GM18508 (cell line): ENCODE results near the gene CDHR3.
"Not testable (repeated sequence)": the region's sequence is repeated elsewhere in the genome, so short reads cannot be mapped to it uniquely, and the experiment has no call there.

Experiments
- ATAC-seq: cut with Tn5 transposase; IDR thresholded peaks from one replicate; pipeline ENCODE4 v1.9.1; 2021; ENCODE audit warnings: moderate number of reproducible peaks; ENCODE audit not compliant: insufficient read depth, unreplicated experiment

The CDHR3 gene

DNA sequence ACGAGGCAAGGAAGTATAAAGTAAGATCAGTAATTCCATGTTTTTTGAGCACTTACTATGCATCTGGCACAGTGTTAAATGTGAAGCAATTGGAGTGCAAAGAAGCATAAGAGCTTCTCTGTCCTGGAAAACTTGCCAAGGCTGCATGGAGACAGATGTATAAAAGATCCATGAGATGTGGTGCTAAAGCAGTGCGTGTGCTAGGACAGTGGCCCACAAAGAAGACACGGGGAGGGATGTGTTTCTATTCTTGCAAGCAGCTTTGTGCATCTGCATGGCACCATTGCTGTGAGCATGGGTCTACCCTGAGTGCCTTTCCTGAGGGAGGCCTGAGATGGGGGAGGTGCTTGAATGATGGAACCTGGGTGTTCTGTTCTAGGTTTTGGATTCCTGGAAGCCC, 5.1 kb upstream of the CDHR3 start:
- no peak for ATAC-seq

GRCh38 chr7:105962353-105962752, 711 bp upstream of the CDHR3 start:
- no peak for ATAC-seq

- ATAC-seq: no peak
Observed at GRCh38 chr7:105971845-105972244, 8.8 kb downstream of the CDHR3 start.

GRCh38 chr7:105972276-105972675, 9.2 kb downstream of the CDHR3 start:
- no peak for ATAC-seq

DNA sequence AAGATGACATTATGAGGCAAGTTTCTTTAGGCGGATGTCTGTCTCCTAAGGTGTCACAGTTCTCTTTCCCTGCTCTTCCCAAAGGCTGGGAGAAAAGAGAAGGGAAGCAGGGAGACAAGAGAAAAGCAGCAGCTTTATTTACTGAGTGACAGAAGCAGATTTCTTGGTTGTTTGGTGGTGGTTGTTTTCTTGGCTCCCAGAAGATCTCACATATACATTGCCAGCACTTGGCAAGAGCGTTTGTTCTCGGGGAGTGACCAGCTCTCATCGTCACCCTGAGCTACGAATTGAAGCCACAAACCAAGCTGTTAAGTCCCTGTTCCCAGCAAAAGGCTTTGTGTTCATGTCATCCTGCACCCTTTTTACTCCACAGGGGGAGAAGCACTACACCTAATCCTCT, 11.4 kb downstream of the CDHR3 start:
- no peak for ATAC-seq

DNA sequence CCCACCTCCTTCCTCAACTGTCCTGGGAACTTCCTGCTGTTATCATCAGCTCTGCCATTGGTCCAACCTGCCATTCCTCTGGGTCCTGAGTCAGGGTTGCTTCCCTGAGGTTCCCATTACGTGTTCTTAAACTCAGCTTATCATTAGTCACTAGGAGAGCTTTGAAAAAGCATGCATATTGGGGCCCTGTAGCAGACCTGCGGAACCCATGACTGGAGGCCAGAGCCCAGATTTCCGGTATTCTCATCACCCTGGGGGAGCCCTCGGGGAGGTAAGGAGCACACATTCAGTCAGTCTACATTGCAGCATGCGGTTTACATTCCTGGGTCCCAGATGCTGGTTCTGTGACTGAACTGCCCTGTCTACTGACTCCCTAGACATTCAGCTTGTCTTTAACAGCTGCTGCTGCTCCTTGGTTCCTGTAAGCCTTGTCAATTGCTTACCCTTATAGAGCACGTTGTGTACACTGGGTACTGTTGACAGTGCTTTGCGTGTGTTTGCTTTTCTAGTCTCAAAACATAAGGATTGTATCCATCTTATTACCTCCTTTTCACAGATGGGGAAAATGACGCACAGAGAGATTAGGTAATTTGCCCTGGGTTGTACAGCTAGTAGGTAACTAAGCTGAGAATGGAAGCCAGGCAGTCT, 12.8 kb downstream of the CDHR3 start:
- ATAC-seq: no peak

DNA sequence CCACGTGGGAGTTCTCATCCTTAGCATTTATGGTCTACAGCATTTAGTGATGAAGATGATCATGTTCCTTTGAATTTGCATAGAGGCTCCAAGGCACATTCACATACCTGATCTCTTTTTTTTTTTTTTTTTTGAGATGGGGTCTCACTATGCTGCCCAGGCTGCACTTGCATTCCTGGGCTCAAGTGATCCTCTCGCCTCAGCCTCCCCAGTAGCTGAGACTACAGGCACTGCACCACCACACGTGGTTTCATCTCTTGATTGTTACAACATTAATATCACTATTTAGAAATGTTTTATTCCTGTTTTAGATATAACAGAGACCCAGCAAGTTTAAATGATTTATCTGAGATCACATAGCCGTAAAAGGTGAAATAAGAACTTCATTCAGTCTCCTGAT, 13.8 kb downstream of the CDHR3 start:
- no peak for ATAC-seq

GRCh38 chr7:105978035-105978434, 15.0 kb downstream of the CDHR3 start:
- ATAC-seq: no peak

DNA sequence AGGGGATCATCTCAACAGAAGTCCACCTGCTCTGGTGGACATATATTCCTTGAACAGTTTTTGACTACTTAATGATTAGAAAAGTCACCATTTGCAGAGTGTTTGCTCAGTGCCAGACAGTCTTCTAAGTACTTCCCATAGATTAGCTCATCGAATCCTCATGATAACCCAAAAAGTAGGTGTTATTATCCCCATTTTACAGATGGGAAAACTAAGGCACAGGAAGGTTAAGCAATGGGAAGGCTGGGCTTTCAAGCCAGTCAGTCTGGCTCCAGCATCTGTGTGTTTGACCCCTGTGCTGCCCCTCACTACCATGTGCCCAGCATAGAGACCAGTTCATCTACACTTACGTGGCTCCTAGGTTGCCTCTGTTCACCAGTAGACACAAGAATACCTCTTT, 15.9 kb downstream of the CDHR3 start:
- ATAC-seq: no peak

- ATAC-seq: no peak
Observed at GRCh38 chr7:105979405-105979804, 16.3 kb downstream of the CDHR3 start.

- no peak for ATAC-seq
Observed at GRCh38 chr7:105980645-105981396, 17.8 kb downstream of the CDHR3 start.

DNA sequence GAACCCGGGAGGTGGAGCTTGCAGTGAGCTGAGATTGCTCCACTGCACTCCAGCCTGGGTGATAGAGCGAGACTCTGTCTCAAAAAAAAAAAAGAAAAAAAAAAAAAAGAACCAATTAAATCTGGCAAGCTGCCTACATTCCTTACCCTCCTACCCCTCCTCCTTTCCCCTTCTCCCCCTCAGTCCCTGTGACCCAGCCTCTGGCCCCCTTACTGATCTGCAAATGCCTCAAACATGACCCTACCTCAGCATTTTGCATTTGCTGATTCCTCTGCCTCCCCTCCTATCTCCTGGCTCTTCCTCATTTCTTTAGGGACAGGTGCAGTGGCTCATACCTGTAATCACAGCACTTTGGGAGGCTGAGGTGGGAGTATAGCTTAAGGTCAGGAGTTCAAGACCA, 19.3 kb downstream of the CDHR3 start:
- ATAC-seq: no peak

DNA sequence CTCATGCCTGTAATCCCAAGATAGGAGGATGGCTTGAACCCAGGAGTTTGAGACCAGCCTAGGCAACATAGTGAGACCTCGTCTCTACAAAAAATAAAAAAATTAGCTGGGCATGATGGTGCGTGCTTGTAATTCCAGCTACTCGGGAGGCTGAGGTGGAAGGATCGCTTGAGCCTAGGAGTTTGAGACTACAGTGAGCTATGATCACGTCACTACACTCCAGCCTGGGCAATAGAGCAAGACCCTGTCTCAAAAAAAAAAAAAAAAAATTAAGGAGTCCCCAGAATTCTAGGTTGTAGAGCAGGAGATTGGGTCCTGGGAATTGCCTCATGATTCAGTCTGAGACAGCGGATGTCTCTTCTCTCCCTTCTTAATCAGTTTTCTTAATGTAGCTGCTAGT, 21.7 kb downstream of the CDHR3 start:
- ATAC-seq: not testable (repeated sequence)

DNA sequence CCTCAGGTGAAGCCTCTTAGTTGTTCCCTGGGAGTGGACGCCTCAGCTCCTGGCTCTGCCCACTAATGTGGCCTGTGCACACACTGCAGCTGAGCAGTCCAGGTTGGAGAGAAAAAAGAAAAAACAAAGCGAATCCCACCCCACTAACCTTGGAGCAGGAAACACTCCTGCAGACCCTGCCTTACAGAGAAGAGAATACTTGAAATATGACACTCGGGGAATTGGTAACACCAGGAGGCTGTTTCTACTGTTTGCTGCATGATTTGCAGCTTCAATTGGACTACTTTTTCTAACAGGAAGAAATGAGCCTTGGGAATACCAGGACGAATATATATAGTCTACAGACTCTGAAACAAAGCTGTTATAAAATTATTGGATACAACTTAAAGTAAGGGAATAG, 22.2 kb downstream of the CDHR3 start:
- ATAC-seq: no peak

DNA sequence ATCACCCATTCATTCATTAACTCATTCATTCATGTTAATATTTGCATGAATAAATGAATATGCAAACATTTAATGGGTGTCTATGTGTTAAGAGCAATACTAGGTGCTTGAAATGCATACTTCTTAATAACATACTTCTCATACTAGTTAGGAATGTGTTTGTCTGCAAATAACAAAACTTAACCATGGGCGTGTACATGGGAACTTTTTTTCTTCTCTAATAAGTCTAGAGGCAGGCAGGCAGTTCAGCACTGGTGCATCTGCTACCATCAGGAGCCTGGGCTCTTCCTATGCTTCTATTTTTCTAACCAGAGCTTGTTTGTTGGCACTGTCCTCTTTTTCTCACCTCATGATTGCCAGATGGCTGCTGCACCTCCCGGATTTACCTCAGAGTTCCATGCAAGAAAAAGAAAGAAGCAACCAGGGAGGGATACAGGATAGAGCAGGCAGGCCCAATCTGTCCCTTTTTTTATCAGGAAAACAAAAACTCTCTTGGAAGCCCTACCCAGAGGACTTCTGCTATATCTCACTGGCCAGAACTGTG, 22.7 kb downstream of the CDHR3 start:
- ATAC-seq: no peak

- no peak for ATAC-seq
Observed at GRCh38 chr7:105987046-105987445, 24.0 kb downstream of the CDHR3 start.

GRCh38 chr7:105988276-105988675, 25.2 kb downstream of the CDHR3 start:
- no peak for ATAC-seq

DNA sequence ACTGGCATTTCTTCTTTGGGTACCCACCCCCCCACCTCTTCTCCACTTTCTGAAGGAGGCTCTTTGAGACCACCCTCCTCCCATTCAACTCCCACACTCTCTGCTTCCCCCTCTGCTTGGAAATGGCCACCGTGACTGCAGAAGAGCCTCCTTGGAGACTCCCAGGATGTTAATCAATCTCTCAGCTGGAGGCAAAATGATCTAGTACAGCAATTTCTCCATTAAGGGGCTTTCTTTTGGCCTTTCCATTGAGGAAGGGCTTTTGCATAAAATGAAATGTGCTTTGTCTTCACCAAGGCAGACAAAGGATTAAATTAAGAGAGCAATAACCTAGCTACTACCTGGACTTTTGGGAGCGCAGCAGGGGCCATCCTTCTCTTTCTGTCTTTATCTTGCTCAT, 26.1 kb downstream of the CDHR3 start:
- no peak for ATAC-seq

GRCh38 chr7:105989686-105990085, 26.6 kb downstream of the CDHR3 start:
- ATAC-seq: no peak

- no peak for ATAC-seq
Observed at GRCh38 chr7:105990141-105990540, 27.1 kb downstream of the CDHR3 start.

GRCh38 chr7:105990727-105991453, 27.8 kb downstream of the CDHR3 start:
- no peak for ATAC-seq
